A673 (cell line): Measurements from ENCODE around the gene ATP2A3. TPM values are rescaled to one million over a fixed set of nuclear protein-coding genes. Genes with fewer than 3 reads are reported as not detected.

Experiments used
- Bru-seq: library from RNA; stranded (reverse); fragments of 400-500 nt; gene quantifications from one replicate; lab custom pipeline; 2021; lab: Mats Ljungman, UMichigan
- BruChase-seq, 2 experiments: library from RNA; stranded (reverse); fragments of 400-500 nt; gene quantifications; one replicate each; lab custom pipeline; 2021; lab: Mats Ljungman, UMichigan
- BruUV-seq: library from RNA; stranded (reverse); fragments of 400-500 nt; replicated peaks from 2 replicates; lab custom pipeline; 2021; lab: Mats Ljungman, UMichigan
- CTCF ChIA-PET: fragments of 300-600 bp; sonication (Branson Sonifier 250); formaldehyde crosslinking; loops from one replicate; lab custom pipeline; 2022; ENCODE audit warnings: antibody characterized with exemption; lab: Charles Lee
- POLR2A ChIA-PET: fragments of 300-600 bp; sonication (Branson Sonifier 250); formaldehyde crosslinking; loops from one replicate; lab custom pipeline; 2022; ENCODE audit warnings: antibody characterized with exemption; ENCODE audit not compliant: low non-redundant PET; lab: Charles Lee
- DNase-seq: peaks from one replicate; pipeline ENCODE4 v3.0.0-alpha.2; 2015; ENCODE audit warnings: low spot score
- H3K27ac ChIP-seq: fragments of 200-600 bp; sonication (generic); 2 replicates; pipeline ENCODE4 v1.5.1; 2016; ENCODE audit warnings: mixed run types, low read depth, mild to moderate bottlenecking, mixed read lengths, antibody characterized with exemption, low read length; ENCODE audit not compliant: poor library complexity, severe bottlenecking
- H3K27me3 ChIP-seq: fragments of 200-600 bp; sonication (generic); replicated peaks from 2 replicates; pipeline ENCODE4 v1.6.1; 2017; ENCODE audit warnings: mixed run types, low read depth, mild to moderate bottlenecking, mixed read lengths, antibody characterized with exemption, low read length; ENCODE audit not compliant: insufficient read depth, poor library complexity
- H3K36me3 ChIP-seq: fragments of 200-600 bp; sonication (generic); 2 replicates; pipeline ENCODE4 v1.6.1; 2016; ENCODE audit warnings: mixed run types, mild to moderate bottlenecking, mixed read lengths, antibody characterized with exemption, low read length; ENCODE audit not compliant: insufficient read depth, poor library complexity, severe bottlenecking
- H3K4me1 ChIP-seq: fragments of 200-600 bp; sonication (generic); 2 replicates; pipeline ENCODE4 v1.6.1; 2017; ENCODE audit warnings: mixed run types, mild to moderate bottlenecking, mixed read lengths, antibody characterized with exemption, low read length; ENCODE audit not compliant: insufficient read depth, poor library complexity, severe bottlenecking
- H3K4me3 ChIP-seq: fragments of 200-600 bp; sonication (generic); 2 replicates; pipeline ENCODE4 v1.5.1; 2016; ENCODE audit warnings: low read depth, mixed run types, mild to moderate bottlenecking, mixed read lengths, low read length; ENCODE audit not compliant: poor library complexity, severe bottlenecking
- H3K9me3 ChIP-seq: fragments of 200-600 bp; sonication (generic); 2 replicates; pipeline ENCODE4 v1.6.1; 2016; ENCODE audit warnings: mixed run types, low read depth, mild to moderate bottlenecking, mixed read lengths, antibody characterized with exemption, low read length; ENCODE audit not compliant: poor library complexity, severe bottlenecking
- EZH2 ChIP-seq: fragments of 200-600 bp; sonication (generic); IDR thresholded peaks from 2 replicates; pipeline ENCODE4 v1.6.1; 2017; ENCODE audit warnings: borderline replicate concordance, low read depth, mild to moderate bottlenecking, mixed read lengths, antibody characterized with exemption, low read length; ENCODE audit not compliant: poor library complexity, severe bottlenecking
- intact Hi-C: fragments of 100-400 bp; cut with micrococcal nuclease; formaldehyde crosslinking; loops from one replicate; pipeline ENCODE4 v1.10.0; 2022; ENCODE audit not compliant: unreplicated experiment
- long read RNA-seq: library from polyadenylated mRNA; stranded (forward); transcript quantifications from one replicate; pipeline ENCODE4 v2.0.0, GENCODE V29; 2022
- total RNA-seq: library from RNA; stranded (reverse); gene quantifications from 2 replicates; pipeline ENCODE4 v1.2.3, GENCODE V29; 2021
- TF ChIP-seq, protein P1 (sequence below): fragments of 300-800, 200-600 bp; sonication (generic); conservative IDR thresholded peaks from 2 replicates; pipeline ENCODE4 v1.5.1; 2017; ENCODE audit warnings: low read depth, mild to moderate bottlenecking, antibody characterized with exemption, low read length, moderate library complexity, mixed read lengths

Gene ATP2A3
- total RNA-seq = 0.17 and 0.79 TPM in 2 replicates
- percentile 6 among the genes with signal in this experiment for Bru-seq, nascent RNA
- percentile 9 among the genes with signal in this experiment for BruChase-seq, experiment 1, labeled RNA remaining after a 2-hour chase
- percentile 8 among the genes with signal in this experiment for BruChase-seq, experiment 2, labeled RNA remaining after a 6-hour chase
- long read RNA-seq = 0 reads

DNA sequence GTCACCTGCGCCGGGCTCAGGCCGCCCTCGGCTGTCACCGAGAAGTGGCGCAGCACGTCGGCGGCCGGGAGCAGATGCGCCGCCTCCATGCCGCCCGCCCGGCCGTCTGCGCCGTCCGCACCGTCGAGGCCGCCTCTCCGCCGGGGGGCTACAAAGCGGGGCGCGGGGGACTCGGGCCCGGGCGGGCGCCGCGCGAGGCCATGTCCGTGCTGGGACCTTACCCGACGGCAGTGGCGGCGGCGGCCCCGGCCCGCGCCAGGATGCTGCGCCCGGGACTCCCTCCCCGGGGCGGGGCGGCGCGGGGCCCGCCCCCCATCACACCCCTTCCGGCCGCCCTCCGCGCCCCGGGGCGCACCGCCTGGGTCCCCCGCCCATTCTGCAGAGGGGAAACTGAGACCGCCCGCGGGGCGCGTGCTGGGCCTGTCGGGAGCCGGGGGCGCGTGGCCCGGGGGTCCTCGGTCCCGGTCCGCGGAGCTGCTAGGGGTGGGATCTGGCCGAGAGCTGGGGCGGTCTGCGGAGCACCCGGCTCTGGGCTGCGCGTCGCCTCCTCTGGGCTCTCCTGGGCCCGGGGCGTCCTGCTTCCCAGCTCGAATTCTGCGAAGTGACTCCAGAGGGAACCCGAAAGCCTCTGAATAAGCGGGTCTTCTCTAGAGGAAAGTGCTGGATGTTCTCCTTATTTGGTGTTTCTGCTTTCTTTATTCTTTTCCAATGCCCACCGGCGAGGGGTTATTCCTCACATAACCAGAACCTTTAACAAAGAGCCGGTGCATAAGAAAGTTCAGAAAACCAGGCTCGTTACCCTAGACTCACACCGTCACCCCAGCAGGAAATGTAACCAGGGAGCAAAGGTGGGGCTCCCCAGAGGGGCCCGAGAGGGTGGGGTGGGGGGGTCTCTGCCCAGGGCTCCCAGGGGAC, at the start of gene ATP2A3:
ATP2A3 (minus strand) TSS at position 235 of the 915 bp plus-strand sequence; CDS start at position 89, 146 bp downstream.
- Histone ChIP-seq H3K9me3 (no peaks in the 10 kb centered on the region), H3K27ac (no peak within 1 kb of the TSS), H3K36me3 (no peaks in the 10 kb centered on the region), H3K27me3 (peaks cover 44% of the 10 kb centered on the region), H3K4me1 (no peaks in the 10 kb centered on the region), H3K4me3 (peak within 1 kb of the TSS; percentile 47)
- intact Hi-C loops = no loop called here
- peak; percentile 63 for TF ChIP-seq EZH2
- TF ChIP-seq, protein P1, sequence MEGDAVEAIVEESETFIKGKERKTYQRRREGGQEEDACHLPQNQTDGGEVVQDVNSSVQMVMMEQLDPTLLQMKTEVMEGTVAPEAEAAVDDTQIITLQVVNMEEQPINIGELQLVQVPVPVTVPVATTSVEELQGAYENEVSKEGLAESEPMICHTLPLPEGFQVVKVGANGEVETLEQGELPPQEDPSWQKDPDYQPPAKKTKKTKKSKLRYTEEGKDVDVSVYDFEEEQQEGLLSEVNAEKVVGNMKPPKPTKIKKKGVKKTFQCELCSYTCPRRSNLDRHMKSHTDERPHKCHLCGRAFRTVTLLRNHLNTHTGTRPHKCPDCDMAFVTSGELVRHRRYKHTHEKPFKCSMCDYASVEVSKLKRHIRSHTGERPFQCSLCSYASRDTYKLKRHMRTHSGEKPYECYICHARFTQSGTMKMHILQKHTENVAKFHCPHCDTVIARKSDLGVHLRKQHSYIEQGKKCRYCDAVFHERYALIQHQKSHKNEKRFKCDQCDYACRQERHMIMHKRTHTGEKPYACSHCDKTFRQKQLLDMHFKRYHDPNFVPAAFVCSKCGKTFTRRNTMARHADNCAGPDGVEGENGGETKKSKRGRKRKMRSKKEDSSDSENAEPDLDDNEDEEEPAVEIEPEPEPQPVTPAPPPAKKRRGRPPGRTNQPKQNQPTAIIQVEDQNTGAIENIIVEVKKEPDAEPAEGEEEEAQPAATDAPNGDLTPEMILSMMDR = no peak
- DNase-seq = peak; percentile 31
- CTCF ChIA-PET = no interaction called here
- POLR2A ChIA-PET = no interaction called here
- no TSS peak for BruUV-seq

DNA sequence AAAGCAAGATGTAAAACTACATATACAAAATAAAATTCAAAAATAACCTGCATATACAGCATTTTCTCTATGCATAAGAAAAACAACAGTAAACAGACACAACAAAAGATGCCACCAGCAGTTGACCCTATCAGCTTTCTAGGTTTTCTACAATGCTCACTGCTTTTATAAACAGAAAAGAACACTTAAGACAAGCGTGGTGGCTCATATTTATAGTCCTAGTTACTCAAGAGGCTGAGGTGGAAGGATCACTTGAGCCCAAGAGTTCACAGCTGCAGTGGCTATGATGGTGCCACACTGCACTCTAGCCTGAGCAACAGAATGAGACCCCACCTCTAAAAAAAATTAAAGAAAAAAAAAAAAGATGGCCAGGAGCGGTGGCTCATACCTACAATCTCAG, 46.5 kb upstream of the ATP2A3 start:
- Histone ChIP-seq H3K9me3 (no peaks in the 10 kb centered on the region), H3K27ac (no peak overlapping the region), H3K27me3 (no peaks in the 10 kb centered on the region), H3K36me3 (peaks cover 23% of the 10 kb centered on the region), H3K4me1 (no peaks in the 10 kb centered on the region), H3K4me3 (no peak overlapping the region)
- TF ChIP-seq, protein P1 = no peak
- no peak for TF ChIP-seq EZH2
- DNase-seq = no peak
- BruUV-seq = no TSS peak
- ChIA-PET POLR2A (no interaction called here), CTCF (no interaction called here)
- intact Hi-C loops = no loop called here

DNA sequence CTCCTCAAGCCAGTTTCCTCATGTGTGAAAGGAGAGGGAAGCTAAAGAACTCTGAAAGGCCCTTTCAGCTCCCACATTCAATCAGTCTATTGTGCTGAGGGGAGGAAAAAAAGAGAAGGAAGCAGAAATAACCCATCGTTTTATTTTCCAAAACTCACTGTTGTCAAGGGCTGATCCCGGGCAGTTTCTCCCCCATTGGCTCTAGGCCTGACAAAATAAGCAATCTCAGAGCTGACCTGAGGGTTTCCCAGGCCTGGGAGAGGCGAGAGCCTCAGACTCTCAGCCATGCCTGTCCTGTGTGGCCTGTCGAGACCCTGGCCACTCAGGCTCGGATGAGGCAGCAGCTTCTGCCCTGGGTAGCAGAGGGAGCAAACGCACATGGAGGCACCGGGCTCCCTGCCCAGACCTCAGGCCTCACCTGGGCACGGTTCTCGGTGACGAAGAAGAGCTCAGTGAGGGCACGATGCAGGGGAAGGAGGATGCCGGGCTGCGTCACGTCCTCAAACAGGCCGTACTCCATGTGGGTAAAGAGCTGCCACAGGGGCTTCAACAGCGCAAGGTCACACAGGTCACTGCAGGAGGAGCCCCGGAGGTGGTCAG, 45.0 kb upstream of the ATP2A3 start:
- TF ChIP-seq EZH2 = no peak
- TF ChIP-seq, protein P1 = no peak
- CTCF ChIA-PET = interaction anchor here (1.9 kb wide), 1 partner anchor 95 kb away, joined by 5 read pairs; no protein-coding TSS in a partner anchor
- no TSS peak for BruUV-seq
- intact Hi-C loops = loop anchor here (5.0 to 10.0 kb wide), 2 partner anchors 144 to 272 kb away; no protein-coding TSS in a partner anchor
- H3K27ac ChIP-seq = no peak overlapping the region
- H3K4me3 ChIP-seq = no peak overlapping the region
- no peaks in the 10 kb centered on the region for H3K4me1 ChIP-seq
- H3K36me3 ChIP-seq = peaks cover 20% of the 10 kb centered on the region
- H3K9me3 ChIP-seq = no peaks in the 10 kb centered on the region
- DNase-seq = no peak
- H3K27me3 ChIP-seq = no peaks in the 10 kb centered on the region
- POLR2A ChIA-PET = no interaction called here
